Fibroblast of skin of right quadriceps (primary cell): Measurements from ENCODE around the gene KCTD19.

ENCODE experiments used
- DNase-seq: peaks from one replicate; pipeline ENCODE4 v3.0.0-alpha.2; 2013

KCTD19 gene

DNA sequence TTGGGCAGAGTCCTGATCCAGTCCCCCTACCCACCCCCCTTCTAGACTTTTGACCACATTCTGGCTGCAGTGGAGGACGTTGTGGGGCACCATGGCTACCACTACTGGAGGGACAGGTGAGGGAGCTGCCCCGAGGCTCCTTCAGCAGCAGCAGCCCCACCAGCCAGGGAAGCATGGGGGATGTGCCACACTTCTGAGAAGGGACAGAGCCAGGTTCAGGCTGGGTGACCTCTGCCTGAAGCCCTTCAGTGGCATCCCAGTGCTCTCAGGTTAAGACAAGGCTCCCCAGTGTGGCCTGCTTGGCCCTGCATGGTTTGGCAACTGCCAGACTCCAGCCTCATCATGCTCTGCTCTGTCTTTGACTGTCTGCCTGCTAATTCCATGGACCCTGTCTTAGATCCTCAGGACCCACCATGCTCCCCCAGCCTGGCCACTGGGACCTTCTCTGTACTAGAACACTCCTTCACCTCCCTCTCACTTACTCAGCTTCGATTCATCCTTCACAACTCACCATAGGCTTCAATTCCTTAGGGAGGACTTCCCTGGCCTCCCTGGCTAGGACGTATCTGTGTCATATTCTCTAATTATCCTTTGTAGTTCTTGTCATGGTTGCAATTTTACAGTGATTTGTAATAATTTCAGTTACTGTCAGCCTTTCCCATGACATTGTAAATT is 68.9 kb downstream of the KCTD19 start:
- DNase-seq: no peak

DNA sequence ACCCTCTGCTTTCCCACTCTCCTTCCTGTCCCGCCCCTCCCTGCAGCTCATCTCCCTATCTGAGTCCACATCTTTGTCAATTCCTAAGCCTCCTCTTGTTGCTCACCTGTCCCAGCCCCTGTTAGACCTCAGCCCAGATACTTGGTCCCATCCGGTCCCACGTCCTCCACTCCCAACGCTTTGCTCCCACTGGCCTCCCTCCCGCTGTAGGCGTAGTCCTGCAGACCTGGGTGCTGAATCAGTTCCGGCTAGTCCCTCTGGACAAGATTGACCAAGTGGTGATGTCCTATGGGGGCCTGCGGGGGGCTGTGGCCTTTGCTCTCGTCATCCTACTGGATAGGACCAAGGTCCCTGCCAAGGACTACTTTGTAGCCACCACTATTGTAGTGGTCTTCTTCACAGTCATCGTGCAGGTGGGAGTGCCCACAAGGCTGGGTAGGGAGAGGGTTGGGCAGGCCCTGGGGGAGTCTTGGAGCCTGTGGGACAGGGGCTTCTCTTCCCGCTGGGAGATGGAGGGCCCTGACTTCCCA is 69.8 kb downstream of the KCTD19 start:
- no peak for DNase-seq

DNA sequence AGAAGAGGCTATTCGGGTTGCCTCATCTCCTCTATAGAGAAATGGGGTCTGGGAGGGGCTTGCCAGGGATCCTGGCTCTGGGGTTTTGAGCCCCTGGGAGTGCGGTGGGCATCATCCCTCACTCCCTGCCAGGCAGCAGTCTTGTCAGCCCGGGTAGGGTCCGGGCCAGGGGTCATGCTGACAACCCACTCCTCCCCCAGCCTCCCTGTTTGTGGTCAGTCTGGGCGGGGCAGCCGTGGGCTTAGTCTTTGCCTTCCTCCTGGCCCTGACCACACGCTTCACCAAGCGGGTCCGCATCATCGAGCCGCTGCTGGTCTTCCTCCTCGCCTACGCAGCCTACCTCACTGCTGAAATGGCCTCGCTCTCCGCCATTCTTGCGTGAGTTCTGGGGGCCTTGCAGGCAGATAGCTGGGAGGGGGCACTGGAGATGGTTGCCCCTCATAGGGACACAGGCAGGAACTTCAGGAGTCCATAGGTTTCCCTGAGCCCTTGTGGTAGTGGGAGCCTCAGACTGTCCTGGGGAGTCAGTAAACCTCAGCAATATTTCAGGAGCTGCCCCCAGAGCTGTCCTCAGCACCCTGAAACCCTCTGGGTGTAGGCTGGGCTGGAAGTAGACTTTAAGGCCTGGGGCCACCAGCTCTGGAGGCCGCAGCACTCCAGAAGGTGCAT is 70.9 kb downstream of the KCTD19 start:
- DNase-seq: no peak

DNA sequence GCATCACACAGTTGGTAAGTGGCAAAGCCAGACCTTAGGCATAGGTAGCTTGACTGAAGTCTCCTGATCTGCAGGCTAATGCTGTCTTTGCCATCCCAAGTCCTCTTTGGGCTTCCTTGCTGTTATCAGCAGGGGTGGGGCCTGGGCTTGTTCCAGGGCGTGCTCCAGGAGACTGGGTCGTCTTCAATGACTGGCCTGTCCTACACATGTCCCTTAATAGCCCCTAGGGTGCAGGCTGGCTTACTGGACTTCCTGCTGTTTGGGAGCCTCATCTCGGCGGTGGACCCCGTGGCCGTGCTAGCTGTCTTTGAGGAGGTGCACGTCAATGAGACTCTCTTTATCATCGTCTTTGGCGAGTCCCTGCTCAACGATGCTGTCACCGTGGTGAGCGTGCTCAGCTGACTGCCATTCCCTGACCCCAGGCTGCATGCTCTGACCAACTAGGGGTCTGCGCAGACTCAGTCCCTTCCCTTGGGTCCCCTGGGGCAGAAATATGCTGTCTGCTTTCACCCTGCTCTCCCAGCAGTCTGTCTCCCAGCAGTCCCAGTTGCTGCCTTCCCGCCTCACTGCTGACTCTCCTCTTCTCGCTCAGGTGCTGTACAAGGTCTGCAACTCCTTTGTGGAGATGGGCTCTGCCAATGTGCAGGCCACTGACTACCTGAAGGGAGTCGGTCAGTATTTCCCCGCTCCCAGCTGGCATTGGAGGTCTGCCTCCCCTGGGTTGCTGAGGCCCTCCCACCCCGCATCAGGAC is 71.6 kb downstream of the KCTD19 start:
- no peak for DNase-seq

DNA sequence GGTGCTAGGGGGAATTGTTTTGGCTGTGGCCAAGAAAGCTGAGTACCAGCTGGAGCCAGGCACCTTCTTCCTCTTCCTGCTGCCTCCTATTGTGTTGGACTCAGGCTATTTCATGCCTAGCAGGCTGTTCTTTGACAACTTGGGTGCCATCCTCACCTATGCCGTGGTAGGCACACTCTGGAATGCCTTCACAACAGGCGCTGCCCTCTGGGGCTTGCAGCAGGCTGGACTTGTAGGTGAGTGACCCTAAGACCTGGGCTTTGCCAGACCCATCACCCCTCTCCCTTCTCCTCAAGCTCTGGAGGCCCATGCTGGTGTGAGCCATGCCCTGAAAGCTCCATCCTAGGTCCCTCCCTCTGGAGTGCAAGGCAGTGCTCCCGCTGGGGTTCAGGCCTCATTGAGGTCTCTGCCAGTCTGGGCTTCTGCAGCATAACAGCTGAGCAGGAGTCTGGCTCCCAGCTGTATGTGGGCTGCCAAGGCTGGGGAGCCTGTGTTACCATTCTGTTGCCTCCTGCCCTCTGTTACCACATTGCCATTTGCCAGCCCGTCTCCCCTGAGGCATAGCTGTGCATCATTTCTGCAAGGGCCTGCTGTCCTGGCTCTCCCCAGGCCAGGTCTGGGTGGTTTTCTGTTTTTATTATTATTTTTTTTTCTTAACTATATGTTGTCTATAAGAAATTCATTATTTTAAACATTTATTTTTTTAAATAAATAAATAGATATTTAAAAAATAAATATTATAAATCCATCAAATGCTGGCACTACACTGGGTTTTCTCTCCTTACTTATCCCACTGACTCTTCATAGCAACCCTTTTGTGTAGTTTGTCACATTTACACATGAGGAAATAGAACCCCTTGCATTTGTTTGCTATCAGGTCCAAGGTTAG is 73.7 kb downstream of the KCTD19 start:
- no peak for DNase-seq

DNA sequence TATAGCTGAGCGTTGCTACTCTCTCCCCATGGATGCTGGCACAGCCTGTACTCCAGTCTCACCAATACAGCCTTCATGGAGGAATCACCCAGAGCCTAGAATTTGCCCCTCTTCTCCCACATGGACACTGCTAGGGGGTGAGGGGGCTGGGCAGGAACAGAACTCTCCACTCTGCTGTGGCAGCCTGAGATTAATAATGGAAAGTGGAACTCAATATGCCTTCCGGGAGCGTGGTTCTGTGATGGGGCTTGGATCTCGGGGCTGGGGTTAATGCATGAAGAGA is 76.6 kb downstream of the KCTD19 start:
- DNase-seq: no peak

DNA sequence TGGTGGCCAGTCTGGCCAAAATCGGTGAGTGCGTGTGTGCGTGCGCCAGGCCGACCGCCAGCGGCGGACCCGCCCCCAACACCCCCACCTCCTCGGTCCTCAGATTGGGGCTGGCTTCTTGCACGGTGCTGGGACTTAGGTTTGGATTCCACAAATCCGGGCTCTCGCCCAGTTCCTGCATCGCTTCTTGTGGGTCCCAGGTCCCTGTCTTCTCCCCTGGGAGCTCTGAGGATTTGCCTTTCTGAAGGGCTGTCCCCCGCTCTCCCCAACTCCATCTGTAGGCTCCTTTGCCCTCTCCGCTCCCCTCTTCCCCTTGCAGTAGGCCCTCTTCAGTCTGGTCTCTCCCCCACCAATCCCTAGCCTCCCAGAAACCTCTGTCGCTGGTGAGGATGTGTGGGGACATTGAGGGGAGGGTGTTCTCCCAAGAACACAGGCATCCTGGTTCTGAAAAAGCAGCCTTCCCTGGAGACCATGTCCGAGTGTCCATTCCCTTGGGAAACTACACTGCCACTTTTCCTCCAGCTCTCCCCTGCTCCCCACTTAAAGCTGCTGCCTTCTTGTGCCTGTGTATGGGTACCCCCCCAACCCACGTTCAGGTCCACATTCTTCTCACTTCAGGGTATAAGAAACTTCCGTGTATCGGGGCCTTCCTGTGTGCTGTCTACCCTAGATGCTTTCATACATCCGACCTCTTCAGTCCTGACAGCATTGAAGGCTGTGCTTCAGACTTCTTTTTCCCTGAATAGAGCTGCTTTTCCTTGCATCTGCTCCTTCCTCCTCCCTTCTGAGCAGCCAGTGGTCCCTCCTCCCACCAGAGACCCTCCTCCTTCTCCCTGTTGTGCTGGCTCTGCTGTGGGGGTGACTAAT is 77.1 kb downstream of the KCTD19 start:
- peak; percentile 32 for DNase-seq

DNA sequence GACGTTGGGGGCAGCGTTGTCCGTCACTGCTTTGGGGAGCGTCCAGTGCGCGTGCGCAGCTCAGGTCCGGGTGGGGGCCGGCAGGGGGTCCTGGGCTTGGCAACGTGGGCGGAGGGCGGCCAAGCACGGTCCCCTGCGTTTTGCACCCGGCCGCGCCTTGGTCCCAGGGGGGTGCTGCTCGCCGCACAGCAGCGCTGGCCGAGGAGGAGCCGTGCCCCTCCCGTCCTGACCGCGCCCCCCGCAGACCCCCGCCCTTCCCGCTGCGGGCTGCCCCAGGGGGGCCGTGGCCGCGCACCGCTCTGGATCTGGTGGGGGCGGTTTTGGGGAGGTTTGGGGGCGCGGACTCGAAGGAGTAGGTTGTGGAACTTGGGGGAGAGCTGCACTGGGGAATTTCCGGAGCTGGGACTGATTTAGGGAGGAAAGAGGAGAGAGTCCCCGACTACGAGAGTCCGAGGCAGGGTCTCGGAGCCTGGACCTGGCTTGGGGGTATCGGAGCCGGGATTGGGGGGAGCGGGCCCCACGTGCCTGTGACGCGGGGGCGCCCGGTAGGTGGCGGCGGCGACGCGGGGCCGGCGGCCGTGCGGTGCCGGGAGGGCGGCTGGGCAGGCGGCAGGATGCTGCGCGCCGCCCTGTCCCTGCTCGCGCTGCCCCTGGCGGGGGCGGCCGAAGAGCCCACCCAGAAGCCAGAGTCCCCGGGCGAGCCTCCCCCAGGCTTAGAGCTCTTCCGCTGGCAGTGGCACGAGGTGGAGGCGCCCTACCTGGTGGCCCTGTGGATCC is 78.0 kb downstream of the KCTD19 start, which contains the start of gene SLC9A5:
TSS of gene SLC9A5 (plus strand) at position 579 of the 777 bp plus-strand sequence. CDS start at position 615, 36 bp downstream.
- DNase-seq: no peak

DNA sequence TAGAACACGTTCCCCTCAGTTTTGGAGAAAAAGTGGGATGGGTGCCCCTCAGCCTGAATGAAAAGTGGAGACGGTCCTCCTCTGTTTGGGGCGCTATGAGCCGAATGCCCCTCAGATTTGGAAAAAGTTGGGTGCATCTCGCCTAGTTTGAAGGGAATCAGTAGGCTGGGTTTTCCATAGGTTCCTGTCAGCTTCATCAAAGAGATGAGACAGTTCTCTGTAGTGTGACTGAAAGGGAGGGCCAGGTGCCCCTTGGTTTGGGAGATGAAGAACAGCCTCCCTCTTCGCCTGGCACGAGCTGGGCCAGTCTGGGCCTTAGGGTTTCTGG is 78.5 kb downstream of the KCTD19 start:
- DNase-seq: no peak

DNA sequence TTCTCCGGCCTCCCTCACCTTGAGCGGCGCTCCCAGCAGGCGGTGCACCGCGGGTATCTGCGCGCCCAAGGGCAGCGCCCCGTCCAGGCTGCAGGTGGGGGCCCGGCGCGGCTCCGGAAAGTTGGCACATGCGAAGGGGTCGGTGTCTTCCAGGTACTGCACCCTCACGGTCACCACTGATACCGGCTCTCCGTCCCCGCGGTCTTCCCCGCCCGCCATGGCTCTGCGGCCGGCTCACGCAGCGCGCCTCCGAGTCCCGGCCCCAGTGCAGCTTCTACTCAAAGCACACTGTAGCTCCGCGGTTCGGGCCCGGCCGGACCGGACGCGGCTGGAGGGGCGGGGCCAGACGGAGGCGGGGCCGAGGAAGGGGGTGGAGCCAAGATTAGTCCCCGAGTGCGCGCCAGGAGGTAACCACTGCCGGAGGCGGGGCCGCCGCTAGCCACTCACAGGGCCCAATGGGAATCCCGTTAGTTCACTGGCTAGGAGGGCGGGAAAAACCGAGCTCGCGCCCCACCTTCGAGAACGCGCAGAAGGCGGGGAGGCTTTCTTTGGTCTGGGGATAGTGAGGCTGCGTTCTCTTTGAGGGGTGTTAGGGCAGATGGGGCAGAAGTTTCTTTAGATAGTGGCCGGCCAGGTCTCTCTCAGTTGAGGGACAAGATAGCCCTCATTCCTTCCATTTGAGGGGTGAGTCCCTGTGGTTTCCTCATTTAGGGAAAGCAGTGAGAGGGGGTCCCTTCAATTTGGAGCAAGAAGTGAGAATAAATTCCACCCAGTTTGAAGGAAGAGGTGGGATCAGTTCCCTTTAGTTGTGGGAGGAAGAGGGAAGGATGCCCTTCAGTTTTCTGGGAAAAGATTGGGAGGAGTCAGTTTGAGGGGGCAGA is 79.1 kb downstream of the KCTD19 start, which contains the start of gene FHOD1:
TSS of gene FHOD1 (minus strand) at position 290 of the 881 bp plus-strand sequence. CDS start at position 219, 71 bp downstream.
- peak; percentile 94 for DNase-seq

DNA sequence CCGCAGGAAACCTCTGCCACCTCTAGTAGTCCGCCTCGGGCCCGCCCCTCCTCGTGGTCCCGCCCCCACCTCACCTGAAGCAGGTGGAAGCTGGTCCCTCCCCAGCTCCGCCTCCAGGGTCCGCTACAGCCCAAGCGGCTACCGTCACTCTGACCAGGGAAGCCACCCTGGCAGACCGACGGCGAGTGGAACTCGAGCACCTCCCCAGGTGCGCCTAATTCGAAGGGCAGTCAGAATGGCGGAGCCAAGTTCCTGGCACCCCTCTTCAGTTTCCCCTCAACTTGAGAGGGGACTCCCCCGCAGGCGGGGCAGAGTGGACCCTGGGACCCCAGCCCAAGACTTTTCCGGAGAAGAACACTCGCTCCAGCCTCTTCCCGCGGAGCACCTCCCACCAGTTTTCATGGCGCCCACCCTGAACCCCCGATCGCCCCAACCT is 79.8 kb downstream of the KCTD19 start:
- DNase-seq: no peak

- peak; percentile 85 for DNase-seq
Observed at GRCh38 chr16:67246081-67246755, 80.3 kb downstream of the KCTD19 start.

- no peak for DNase-seq
Observed at GRCh38 chr16:67245674-67246080, 80.9 kb downstream of the KCTD19 start.

DNA sequence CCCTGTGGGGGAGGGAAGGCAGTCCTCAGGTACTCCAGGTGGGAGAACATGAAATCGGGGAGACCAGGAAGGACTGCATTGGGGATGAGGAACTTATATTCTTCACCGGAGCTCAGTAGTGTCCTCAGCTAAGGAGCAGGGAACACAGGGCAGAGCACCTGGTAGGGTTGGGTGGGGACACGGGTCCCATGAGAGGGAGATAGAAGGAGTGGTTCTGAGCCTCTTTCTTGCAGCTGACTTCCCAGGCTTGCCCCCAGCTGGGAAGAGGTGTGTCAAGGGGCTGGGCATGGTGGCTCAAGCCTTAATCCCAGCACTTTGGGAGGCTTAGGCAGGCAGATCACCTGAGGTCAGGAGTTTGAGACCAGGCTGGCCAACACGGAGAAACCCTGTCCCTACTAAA is 81.4 kb downstream of the KCTD19 start:
- DNase-seq: no peak

DNA sequence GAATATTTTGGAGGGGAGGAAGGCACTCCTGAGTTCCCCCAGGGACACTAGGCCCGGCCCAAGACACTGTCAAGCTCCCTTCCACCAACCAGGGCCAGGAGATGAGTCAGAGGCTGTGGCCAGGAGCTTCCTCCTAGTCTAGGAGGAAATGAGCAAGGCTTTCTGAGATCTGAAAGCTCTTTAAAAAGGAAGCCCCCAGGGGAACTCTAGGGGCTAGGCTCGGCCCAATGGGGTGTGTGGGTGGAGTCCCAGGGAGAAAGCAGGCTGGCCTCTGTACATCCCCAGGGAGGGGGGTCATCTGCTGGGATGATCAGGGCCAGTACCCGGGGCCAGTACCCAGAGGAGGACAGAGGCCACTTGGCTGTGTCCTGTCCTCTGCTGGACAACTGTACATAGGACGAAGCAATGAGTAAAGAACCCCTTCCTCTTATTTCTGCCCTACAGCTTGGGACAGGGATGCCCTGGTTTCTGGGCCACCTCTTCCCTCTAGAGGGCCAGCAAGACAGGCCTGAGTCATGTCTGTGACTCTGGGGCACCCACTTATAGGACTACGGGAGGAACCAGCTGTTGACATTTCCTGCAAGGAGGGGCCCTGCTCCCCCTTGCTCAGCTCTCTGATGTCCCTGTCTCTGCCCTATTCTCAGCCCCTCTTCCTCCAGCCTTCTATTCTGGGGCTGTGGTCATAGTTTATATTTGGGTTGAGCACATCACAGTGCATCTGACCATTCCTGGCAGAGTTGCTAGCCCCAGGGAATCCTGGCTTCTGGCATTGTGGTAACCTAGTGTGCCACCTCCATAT is 82.0 kb downstream of the KCTD19 start:
- DNase-seq: peak; percentile 94

DNA sequence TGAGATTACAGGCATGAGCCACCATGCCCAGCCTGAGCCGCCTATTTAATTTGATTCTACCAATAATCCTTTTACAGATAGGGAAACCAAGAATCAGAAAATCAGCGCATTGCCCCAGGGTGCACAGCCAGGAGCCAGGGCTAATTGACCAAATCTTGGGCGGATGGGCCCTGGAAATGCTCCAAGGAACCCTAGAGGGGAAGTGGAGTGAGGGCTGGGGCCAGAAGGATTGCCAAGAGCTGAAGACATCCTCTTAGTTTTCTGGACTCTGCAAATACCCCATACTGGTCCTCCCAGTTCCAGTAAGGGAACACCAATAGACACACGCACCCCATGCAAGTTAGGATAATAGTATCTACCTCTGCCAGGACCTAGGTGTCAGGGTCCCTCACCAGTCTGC is 83.1 kb downstream of the KCTD19 start:
- no peak for DNase-seq

DNA sequence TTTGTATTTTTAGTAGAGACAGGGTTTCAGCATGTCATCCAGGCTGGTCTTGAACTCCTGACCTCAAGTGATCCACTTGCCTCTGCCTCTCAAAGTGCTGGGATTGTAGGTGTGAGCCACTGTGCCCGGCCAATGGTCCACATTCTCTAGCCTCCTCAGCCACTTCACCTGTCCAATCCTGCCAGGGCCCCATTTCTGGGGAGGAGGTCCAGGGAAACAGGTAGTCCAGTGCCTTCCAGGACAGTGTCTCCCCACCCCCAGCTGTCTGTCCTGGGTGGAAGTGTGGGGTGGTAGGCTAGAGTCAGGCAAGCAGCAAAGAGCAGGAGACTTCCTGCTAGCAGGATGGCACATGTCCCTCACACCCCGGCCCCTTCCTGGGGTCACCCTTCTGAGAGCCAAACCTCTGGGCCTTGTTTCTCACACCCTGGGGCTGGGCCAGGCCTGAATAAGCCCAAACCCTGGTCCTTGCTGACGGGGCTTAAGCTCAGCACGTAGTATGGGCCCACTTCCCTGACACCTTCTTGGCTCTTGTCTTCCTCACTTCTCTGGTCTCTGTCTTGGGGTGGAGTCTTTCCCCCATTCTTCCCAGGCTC is 84.3 kb downstream of the KCTD19 start:
- no peak for DNase-seq
